Pulmonary artery endothelial cell (primary cell): ENCODE results near the gene DAGLA. TPM values are rescaled to one million over a fixed set of nuclear protein-coding genes. Genes with fewer than 3 reads are reported as not detected.

Experiments used
- DNase-seq: peaks from one replicate; pipeline ENCODE4 v3.0.0-alpha.2; 2011; ENCODE audit warnings: low read depth, low spot score
- total RNA-seq: library from RNA; depleted of rRNA; stranded (reverse); fragments of >200 nt; gene quantifications from 2 replicates; pipeline ENCODE4 v1.2.3, GENCODE V29; 2014

Gene DAGLA
- total RNA-seq, 1 donor from 2014 or later: 1.5 TPM

DNA sequence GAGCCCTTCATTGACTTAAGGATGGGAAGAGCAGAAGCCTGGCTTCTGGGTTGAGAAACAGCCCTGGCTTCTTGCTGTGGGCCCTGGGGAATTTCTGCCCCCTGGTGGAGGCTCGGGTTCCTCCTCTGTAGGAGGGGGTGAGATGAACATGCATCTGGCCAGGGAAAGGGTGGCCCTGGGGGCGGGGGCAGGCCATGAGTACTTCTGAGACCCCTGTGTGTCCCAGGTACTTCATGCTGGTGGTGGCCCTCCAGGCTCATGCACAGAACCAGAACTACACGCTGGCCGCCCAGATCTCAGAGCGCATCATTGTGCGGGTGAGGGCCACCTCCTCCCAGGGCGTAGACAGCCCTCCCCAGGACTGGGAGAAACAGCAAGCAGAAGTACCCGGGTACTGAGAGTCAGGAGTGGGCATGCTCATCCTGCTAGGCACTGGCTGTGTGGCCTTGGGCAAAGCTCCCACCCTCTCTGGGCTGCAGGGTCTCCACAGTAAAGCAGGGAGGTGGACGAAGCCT, 96.4 kb downstream of the DAGLA start:
- peak; percentile 20 for DNase-seq

- DNase-seq: no peak
These were observed 97.3 kb downstream of the DAGLA start for GRCh38 chr11:61777234-61778090.

DNA sequence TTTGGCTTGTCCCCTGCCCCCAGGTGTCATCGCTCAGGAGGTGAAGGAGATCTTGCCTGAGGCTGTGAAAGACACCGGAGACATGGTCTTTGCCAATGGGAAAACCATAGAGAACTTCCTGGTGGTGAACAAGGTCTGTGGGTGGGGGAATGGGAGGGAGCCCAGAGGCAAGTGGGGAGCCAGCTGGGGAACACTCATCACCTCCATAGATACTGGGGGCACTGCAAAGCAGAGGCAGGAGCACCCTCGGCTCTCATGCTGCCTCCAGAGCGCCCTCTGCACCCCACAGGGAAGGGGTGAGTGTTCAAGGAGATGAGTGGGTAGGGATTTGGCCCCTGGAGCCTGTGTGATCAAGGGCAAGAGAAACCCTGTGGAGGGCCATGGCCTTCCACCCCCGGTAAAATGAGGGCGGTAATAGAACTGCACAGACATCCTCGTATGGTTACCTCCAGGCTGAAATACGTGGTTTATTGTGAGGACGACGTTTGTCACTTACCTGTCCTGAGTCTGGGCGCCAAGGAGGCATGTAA, 98.2 kb downstream of the DAGLA start:
- DNase-seq: no peak

DNA sequence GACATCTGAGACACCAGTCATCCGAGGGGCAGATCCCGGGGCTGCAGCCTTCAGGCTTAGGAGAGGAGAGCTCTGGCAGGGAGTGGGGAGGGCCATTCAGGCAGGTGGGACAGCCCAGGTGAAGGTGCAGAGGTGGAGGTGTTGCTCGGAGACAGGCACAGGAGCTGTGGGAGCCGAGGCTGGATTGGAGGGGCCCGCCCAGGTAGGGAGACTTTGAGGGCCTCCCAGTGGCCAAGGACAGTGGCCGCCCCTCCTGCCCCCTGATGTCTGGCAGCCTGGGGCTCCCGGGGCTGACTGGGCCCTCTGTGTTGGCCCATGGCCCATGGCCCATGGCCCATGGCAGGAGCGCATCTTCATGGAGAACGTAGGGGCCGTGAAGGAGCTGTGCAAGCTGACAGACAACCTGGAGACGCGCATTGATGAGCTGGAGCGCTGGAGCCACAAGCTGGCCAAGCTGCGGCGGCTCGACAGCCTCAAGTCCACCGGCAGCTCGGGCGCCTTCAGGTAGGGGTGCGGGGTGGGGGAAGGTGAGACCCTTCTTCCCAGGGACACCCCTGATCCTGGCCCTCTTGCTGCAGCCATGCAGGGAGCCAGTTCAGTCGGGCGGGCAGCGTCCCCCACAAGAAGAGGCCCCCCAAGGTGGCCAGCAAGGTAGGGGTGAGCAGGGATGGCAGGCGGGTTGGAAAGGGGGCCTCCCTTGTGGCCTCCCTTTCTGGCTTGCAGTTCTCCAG, 98.9 kb downstream of the DAGLA start:
- DNase-seq: no peak

DNA sequence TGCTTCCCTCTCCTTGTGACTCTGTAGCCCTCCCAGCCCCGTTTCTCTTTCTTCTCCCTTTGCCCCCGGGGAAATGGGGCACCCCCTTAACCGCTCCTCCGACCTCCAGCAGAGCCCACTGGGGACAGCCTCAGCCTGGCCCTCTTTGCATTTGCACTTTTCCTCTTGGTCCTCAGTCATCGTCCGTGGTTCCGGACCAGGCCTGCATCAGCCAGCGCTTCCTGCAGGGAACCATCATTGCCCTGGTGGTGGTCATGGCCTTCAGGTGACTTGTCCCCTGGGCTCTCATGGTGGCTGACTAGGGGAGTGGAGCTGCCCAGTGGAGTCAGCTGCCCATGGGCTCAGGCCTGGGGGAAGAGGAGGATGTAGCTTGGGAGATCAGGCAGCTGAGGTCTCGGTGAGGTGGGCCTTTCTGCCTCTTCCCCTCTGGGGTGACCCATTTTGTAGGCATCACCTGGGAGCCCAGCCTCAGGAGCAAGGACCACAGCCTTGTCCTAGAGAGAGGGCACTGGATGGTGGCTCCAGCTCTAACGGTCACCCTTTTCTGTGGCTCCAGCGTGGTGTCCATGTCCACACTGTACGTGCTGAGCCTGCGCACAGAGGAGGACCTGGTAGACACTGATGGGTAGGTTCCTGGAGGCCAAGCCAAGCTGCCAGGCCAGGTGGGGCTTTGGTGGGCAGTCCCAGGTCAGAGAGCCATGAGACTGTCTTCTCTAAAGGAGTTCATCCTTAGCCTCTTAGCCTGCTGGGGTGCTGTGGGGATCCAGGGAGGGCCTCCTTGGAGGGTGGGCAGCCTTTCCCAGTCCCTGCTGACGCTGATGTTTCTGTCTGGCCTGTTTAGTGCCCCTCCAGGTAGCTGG, 99.7 kb downstream of the DAGLA start:
- DNase-seq: no peak

DNA sequence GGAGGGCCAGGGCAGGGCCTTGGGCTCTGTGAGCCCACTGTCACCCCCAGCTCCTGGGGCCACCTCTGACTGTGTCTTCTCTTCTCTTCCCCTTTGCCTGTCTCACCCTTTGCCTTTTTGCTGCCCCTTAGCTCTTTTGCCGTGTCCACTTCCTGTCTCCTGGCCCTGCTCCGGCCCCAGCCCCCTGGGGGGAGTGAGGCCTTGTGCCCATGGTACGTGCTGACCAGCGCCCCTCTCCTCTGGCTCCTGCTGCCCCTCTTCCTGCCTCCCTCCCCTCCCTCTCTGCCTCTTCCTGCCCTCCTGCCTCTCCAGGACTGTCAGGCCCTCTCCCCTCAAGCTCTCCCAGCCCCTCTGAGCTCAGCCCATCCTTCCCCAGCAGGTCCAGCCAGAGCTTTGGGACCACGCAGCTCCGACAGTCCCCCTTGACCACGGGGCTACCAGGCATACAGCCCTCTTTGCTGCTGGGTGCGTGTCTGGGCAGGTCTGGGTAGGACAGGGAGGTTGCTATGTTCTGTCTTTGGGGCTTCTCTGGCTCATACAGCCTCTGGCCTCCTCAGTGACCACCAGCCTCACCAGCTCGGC, 100.5 kb downstream of the DAGLA start:
- no peak for DNase-seq

DNA sequence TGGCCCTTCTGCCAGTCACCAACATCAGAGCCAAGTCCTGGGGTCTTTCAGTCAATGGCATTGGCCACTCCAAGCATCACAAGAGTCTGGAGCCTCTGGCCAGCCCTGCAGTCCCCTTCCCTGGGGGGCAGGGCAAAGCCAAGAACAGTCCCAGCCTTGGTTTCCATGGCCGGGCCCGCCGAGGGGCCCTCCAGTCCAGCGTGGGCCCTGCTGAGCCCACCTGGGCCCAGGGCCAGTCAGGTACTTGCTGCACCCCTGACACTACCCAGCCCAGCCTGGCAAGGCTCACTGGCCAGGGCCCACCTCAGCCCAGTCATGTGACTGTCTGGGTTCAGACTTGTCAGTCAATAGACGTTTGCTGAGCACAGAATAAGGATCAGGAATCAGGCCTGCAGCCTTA, 101.4 kb downstream of the DAGLA start:
- no peak for DNase-seq

DNA sequence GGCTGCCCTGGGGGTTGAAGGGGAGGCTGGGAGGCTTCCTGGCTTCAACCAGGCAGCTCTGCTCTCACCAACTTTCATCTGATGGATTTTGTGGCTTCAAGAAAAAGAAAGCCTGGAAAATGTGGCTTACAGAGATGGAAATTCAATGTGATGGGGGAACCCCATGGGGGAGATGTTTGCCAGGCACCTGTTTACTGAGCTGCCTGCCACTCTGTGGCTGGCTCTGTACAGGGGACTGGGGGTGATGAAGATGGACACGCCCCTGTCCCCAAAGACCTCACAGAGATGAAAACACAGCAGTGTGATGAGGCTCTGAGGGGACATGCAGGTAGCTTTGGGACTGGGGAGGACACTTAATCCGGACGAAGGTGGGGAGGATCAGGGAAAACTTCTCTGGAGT, 102.1 kb downstream of the DAGLA start:
- no peak for DNase-seq

DNA sequence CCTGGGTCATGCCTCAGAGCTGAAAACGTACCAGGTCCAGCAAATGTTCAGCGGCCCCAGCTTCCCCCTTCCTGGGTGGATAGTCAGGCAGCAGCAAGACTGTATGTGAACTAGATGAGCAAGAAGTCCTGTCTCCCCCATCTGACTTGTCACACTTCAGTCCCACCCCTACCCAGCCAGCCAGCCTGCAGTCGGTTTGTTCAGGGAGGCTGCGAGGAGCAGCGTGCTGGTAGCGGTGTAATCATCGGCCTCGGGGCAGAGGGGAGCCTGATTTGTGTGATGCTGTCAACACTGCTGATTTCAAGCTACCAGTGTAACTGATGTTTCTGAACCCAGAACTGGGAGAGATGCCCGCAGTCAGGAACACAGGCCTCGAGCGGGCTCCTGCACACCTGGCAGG, 102.7 kb downstream of the DAGLA start:
- no peak for DNase-seq

DNA sequence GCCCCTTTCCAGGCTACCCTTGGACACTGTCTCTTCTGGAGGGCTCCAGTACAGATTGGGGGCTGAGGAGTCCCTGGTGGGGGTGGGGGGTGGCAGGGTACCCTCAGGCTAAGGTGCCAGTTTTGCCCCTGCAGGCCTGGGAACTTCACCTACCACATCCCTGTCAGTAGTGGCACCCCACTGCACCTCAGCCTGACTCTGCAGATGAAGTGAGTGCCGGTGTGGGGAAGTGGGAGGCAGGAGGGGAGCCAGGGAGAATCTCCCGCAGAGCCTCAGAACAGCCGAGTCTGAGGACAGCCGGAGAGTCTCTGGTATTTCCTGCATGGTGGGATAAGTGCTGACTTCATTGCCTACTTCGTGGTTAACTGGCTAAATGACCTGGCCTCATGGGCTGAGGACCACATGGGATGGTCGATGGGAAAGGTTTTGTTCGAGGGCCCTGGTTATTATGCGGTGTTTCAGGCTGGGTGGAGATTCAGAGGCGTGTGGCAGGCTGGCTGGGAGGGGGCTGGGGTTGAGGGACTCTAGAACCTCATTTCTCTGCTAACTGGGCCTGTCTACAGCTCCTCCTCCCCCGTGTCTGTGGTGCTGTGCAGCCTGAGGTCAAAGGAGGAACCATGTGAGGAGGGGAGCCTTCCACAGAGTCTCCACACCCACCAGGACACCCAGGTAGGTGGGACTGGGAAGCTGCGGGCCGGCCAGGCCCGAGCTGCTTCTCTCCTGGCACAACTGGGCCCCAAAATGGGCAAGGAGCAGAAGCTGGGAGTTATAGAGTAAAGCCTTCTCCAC, 103.7 kb downstream of the DAGLA start:
- DNase-seq: no peak

- DNase-seq: no peak
These were observed 104.3 kb downstream of the DAGLA start for GRCh38 chr11:61784506-61784805.

DNA sequence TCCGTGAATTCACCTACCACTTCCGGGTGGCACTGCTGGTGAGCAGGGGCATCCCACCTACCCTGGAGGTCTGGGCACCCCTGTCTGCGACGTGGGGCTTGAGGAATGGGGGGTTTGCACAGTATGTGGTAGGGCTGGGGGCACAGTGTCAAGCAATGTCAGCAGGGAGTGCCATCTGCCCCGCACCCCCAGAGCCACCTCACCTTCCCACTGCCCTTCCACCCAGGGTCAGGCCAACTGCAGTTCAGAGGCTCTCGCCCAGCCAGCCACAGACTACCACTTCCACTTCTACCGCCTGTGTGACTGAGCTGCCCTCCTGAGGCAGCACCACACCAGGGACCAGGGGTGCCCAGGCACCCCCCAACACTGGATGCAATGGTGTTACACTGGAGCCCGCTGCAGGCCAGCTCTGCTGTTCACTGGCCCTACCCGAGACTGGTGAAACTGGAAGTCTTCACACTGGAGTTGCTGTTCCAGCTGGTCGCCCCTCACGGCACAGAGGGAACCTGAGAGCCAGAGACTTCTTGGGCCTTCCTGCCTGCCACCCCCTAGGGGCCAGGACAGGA, 105.7 kb downstream of the DAGLA start:
- no peak for DNase-seq

DNA sequence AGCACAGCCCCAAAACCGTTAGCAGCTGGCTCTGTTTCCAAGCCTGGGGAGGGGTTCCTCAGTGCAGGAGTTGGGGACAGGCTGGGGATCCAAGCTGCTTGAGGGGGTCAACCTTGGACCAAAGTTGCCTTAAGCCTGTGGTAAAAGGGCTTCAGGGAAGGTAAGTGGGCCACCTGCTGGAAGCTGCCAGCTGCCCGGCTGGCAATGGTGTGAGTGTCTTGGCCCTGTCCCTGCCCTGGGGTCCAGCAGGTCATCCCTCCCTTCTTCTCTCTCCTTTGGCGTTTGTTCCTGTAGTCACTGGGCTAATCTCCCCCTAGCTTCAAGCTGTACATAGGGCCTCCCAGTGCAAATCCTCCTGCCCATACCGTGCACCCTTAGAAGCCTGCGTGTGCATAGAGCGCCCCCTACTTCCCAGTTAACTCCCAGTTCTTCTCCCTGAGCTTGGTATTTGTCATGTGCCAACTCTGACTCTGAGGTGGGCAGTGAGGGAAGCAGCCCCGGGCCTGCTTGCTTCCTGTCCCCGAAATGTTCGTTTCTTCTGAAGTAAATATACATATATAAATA, 107.8 kb downstream of the DAGLA start:
- no peak for DNase-seq

DNA sequence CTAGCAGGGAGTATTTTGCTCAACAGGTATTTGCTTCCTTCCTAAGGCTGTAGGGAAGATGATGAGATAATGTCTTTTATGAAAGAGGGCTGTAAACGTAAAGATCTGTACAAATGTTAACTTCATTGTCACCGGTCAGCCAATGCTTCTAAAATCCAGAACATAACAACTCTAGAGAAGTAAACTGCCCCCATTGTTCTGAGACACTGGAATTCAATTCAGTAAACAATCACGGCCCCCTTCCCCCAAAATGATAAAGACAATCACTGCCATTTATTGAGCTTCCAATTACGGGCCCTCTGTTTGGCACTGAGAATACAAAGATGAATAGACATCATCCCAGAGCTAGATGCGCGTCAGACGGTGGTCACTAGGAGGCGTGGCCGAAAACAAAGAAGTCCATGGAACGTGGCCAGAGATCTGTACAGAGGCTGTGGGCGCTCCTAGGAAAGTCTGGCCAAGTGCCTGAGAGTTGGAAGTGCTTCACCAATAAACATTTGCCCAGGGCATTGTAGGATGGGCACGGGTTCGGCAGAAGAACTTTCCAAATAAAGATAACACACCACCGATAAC, 111.6 kb downstream of the DAGLA start:
- DNase-seq: peak; percentile 84

DNA sequence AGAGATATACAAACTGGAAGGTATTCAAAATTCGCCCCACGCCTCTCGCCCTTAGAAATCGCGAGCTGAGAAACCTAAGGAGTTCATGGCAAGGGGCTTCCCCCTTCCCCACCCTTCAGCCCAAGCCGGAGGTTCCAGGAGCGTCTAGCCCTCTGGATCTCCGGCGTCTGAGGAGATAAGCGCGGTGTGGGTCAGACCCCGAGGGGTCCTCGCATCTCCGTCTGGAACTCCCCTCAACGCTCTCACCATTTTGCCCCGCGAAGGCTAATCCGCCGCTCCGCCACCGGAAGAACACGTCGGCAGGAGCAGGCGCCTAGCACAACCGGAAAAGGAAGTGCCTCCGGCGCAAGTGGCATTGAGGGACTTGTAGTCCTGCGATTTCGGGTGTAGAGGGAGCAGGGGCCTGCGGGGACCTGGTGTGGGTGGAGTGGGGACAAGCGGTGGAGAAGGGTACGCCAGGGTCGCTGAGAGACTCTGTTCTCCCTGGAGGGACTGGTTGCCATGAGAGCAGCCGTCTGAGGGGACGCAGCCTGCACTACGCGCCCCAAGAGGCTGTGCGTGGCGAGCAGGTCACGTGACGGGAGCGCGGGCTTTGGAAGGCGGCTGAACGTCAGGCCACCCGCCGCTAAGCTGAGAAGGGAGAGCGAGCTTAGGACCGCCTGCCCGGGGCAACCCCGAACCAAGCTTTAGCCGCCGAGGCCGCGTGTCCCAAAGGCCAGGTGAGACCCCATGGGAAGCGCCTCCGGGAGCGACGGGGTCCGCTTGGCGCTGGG, 112.3 kb downstream of the DAGLA start, which contains the start of the genes FEN1 and TMEM258:
FEN1 (plus strand) TSS at position 602 of the 773 bp plus-strand sequence. CDS start 2,451 bp downstream, outside the sequence.
TMEM258 (minus strand) TSS at position 290 of the 773 bp plus-strand sequence; CDS start at position 249, 41 bp downstream.
- peak; percentile 83 for DNase-seq

GRCh38 chr11:61793083-61793828, 113.1 kb downstream of the DAGLA start:
- DNase-seq: no peak

GRCh38 chr11:61793829-61794204, 113.6 kb downstream of the DAGLA start:
- DNase-seq: no peak

GRCh38 chr11:61794579-61794978, 114.4 kb downstream of the DAGLA start:
- DNase-seq: no peak
